HL-60 (cell line): ENCODE measurements around the gene EIF2S3B.

ENCODE experiments used
- CTCF ChIP-seq: IDR thresholded peaks from one replicate; pipeline ENCODE4 v1.5.1; 2011; ENCODE audit warnings: low read length, control low read depth, inconsistent platforms; ENCODE audit not compliant: insufficient read depth
- POLR2AphosphoS5 ChIP-seq: IDR thresholded peaks from 2 replicates; pipeline ENCODE4 v1.6.1; 2012; ENCODE audit warnings: low read depth

GRCh38 chr12:10529603-10530002 is 23.9 kb downstream of the EIF2S3B start:
- TF ChIP-seq CTCF, result no peak
- no peak for TF ChIP-seq POLR2AphosphoS5
